ENCODE measurements around the gene ZNRF3.
"Not testable (repeated sequence)": the region's sequence is repeated elsewhere in the genome, so short reads cannot be mapped to it uniquely, and the experiment has no call there.

Gene ZNRF3

DNA sequence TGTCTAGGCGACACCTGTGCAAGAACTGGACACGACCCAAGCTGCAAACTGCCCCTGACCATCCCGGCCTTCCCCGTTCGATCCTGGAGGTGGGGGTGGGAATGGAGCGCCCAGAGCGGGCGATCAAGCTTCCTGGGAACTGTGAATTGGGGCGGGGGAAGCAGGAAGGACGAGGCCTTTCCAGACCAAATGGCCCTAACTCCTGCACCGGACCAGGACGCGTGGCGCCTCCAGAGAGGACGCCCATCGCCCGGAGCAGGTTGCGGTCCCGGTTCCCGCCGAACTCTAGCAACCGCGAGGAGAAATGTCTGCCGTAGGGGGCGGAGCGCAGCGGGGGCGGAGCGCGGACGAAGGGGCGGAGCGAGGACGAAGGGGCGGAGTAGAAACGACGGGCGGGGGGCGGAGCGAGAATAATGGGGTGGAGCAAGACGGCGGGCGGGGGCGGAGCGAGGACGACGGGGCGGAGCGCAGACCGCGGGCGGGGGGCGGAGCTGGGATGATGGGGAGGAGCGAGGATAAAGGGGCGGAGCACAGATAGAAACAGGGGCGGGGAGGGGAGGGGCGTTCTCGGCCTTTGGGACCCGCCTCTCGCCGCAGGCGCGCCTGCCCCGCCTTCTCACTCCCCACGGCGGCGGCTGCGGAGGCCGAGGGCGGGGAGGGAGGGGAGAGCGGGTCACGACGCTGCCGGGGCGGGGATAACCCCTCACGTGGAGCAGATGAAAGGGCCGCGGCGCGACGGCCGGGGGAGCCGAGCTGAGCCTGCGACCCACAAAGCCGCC, at the start of gene ZNRF3:
Gene ZNRF3, plus strand, starts transcription at position 695 of the 779 bp plus-strand sequence. CDS start 195 bp downstream, outside the sequence.
- peak; percentile 94 for DNase-seq

DNA sequence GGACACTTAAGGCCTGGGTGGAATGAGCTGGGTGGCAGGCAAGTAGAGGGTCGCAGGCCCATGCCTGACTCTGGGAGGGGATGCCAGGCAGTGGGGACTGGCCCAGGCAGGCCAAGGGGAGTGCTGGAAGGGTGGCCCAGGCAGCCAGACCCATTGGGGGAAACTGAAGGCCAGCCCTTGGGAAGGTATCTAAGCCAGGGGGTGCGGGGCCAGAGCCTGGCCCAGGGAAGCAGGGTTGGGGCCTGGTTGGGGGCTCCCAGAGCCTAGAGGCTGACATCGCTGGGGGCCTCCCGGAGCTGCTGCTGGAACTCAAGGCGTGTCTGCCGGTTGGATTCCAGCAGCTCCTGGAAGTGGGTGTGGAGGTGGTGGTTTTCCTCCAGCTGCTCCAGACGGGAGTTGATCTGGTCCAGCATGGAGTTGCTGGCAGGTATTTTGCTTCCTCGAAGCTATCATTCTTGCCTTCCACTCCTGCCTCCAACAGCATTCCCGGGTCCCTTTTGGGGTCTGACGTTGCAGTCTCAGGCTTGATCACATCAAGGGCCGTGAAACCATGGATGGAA, 47.7 kb upstream of the ZNRF3 start:
- DNase-seq: no peak

DNA sequence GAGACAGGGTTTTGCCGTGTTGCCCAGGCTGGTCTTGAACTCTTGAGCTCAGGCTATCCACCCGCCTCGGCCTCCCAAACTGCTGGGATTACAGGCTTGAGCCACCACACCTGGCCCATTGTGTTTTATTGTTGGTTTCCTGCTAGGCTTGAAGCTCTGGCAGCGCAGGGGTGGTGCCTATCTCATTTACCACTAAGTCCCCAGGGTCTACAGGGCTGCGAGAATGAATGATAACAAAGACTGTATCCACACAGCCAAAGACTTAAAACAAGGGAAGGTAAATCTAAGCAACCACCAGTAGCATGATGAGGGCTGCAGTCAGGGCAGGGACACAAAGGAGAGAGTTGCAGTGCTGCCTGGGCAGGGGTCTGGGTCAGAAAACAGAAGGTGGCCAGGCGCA, 45.7 kb upstream of the ZNRF3 start:
- no peak for DNase-seq

DNA sequence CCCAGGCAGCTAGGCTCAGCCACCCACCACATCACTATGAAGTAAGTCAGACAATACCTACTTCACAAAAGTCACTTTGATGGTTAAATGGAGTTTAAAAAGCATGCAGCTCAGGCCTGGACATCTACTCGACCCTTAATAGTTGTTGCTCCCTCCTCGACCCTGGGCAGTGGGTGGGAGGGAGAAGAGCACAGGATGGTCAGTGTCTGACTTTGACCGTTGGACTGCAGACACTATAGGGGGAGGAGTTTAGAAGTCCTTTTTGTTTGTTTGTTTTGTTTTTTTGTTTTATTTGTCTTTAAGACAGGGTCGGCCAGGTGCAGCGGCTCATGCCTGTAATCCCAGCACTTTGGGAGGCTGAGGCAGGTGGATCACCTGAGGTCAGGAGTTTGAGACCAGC, 44.4 kb upstream of the ZNRF3 start:
- DNase-seq: no peak

DNA sequence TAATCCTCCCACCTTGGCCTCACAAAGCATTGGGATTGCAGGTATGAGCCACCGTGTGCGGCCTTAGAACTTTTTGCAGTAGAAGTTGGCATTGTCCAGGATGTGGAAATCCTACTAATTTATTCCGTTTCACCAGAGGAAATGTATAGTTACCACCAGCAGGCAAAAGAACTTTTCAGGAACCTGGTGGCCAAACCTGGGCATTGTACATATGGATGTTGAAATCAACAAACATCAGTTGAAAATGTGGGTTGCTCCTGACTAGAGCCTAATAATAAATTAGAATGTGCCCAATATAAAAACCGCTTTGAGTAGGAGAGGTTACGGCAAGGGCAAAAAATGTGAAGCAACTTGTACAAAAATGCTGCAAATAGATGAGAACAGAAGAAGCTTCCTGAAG, 42.3 kb upstream of the ZNRF3 start:
- DNase-seq: no peak

DNA sequence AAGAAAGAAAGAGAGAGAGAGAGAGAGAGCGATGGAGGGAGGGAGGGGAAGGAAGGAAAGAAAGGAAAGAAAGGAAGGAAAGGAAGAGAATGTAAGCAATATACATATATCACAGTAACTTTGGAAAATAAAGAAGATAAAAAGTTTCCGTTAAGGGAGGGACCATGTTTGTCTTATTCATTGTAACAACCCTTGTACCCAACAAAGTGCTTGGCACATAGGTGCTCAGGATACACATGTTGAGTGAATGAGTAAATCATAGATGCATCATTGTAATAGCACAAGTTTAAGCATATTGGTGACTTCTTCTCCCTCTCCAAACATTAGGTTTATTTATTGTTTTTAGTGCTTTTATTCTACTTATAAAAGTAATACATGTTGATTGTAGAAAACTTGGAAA, 39.7 kb upstream of the ZNRF3 start:
- no peak for DNase-seq

DNA sequence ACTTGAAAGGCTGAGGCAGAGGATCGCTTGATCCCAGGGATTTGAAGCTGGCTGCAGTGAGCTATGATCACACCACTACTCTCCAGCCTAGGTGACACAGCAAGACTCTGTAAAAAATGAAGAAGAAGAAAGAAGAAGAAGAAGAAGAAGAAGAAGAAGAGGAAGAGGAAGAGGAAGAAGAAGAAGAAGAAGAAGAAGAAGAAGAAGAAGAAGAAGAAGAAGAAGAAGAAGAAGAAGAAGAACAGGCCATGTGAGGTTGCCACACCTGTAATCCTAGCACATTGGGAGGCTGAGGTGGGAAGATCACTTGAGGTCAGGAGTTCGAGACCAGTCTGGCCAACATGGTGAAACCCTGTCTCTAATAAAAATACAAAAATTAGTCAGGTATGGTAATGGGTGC, 39.1 kb upstream of the ZNRF3 start:
- DNase-seq: not testable (repeated sequence)

DNA sequence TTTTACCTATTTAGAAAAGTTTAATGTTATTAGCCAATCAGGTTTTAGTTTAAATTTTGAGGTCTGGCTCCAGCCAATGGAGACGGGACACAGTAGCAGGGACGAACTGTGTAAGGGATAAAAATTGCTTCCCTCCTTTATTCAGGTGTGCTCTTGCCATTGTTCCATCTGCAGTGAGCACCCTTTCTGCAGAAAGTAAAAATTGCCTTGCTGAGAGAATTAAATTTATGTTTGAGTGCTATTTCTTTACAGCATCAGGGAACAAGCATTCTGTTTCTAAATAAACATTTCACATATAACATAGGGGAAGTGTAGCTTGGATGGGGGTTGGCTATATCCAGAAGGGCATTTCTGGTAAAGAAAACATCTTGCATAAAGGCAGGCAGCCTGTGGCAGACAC, 36.4 kb upstream of the ZNRF3 start:
- no peak for DNase-seq

DNA sequence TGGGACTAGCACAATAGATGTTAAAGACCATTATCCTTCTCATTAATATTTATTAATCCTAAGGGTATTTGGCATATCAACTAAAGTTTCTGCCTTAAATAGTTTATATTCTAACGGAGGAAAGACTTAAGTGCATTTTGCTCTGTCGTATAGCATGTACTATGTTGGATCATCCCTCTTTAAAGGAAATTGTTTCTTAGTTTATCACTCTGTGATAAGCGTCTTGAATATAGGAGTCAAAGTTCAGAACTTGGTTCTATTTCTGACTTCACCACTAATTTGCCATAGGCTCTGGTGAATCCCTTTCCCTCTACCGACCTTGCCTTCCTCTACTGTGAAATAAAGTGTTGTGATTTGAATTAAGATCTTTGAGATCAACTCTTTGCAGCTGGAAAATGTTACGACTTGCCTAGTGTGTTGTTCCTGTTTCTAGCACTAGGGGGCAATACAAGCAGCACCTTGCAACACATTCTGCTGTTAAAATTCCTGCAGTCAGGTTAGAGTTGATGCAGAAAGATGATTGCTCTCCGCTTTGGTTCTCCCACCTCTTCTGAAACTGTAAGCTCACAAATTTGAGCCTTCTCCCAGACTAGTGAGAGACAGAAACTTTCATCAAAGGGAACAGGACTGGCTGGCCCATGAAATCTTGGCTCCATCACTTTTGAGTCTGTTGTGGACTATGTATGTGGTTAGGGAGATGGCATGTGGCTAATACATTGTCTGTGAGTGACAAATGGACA, 27.8 kb upstream of the ZNRF3 start:
- DNase-seq: peak; percentile 25

DNA sequence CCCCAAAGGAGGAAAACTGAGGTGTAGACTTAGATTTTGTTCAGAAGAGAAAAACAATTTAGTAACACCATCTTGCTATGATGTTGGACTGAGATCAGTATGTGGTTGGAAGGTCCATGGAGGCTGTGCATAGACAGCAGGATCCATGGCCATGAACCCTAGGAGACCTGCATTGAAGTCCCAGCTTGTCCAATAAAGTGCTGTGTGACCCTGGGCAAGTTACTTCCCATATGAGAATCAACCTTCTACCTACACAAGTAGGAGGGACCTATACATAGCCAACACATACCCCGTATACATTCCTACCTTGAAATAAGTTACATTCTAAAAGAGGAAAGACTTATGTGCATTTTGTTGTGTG, 27.3 kb upstream of the ZNRF3 start:
- no peak for DNase-seq

DNA sequence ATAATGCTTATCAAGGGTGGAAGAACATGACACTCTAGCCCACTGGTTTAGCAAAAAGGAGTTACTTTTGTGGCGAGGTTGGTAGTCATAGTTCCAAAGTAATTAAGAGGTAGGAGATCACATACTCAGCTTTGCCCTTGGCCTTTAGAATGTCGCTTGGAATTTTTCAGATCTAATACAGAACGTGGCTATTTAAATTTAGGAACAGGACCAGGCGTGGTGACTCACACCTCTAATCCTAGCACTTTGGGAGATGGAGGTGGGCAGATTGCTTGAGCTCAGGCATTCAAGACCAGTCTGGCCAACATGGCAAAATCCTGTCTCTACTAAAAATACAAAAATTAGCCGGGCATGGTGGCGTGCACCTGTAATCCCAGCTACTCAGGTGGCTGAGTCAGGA, 26.1 kb upstream of the ZNRF3 start:
- no peak for DNase-seq

DNA sequence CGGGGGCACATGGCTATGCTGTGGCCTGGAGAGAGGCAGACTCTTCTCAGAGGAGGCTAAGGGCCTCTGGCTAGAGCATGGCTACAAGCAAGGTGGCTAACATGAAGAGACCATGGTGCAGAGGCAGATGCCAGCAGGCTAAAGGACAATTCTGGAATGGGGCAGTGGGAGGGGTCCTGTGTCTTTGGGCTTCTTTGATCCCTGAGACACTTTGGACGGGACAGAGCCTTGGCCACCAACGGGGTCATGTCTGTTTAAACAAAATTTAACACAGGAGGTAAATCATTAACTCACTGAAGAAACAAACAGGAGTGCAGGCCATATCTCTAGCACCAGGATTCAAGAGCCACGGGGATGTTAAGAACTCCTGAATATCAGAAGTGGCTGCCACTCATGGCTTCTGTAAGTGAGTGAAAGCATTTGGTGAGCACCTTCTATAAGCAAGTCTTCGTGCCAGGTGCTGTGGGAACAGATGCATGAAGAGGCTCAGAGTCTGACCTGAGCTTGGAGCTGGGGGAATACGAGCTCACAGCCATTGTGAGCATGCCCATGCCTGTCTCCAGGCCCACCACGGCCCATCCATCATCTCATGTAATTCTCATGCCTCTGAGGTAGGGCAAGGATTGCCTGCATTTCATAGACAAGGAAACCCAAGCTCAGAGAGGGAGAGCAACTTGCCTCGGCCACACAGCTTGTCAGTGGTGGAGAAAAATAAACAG, 18.3 kb upstream of the ZNRF3 start:
- DNase-seq: no peak

DNA sequence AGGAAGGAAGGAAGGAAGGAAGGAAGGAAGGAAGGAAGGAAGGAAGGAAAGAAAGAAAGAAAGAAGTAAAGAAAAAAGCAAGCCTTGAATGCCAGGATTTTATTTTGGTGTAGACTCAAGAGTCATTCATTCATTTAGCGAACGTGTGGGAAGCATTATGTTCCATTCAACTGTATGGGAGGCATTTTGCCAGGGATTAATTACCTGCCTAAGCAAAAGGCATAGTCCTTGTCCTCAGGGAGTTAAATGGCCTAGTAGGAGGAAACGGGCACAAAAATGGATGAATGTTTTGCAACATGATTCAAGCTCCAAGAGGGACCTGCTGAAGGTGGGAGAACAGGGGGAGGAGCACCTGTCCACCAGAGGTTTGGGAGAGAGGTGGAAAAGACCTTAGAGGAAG, 16.2 kb upstream of the ZNRF3 start:
- no peak for DNase-seq

DNA sequence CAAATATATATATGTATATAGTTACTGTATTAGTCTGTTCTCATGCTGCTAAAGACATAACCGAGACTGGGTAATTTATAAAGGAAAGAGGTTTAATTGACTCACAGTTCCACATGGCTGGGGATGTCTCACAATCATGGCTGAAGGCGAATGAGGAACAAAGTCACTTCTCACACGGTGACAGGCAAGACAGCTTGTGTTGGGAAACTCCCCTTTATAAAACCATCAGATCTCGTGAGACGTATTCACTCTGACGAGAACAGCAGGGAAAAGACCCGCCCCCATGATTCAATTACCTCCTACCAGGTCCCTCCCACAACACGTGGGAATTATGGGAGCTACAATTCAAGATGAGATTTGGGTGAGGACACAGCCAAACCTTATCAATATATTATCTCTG, 15.0 kb upstream of the ZNRF3 start:
- DNase-seq: not testable (repeated sequence)

DNA sequence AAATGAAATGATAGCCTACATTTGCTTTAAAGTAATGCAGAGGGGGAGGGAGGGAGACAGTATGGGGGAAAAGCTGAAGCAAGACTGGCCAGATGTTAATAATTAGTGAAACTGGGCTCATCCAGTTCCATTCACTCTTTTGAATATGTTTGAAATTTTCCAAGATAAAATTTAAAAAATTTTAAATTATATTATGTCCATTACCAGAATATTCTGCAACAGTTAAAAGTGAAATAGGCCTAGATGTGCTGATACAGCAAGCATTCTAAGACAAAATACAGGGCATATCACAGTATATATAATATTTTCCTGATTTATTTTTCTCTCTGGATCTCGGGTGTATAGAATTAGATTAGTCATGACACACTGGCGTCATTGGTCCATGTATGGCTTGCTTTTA, 13.6 kb upstream of the ZNRF3 start:
- DNase-seq: no peak

DNA sequence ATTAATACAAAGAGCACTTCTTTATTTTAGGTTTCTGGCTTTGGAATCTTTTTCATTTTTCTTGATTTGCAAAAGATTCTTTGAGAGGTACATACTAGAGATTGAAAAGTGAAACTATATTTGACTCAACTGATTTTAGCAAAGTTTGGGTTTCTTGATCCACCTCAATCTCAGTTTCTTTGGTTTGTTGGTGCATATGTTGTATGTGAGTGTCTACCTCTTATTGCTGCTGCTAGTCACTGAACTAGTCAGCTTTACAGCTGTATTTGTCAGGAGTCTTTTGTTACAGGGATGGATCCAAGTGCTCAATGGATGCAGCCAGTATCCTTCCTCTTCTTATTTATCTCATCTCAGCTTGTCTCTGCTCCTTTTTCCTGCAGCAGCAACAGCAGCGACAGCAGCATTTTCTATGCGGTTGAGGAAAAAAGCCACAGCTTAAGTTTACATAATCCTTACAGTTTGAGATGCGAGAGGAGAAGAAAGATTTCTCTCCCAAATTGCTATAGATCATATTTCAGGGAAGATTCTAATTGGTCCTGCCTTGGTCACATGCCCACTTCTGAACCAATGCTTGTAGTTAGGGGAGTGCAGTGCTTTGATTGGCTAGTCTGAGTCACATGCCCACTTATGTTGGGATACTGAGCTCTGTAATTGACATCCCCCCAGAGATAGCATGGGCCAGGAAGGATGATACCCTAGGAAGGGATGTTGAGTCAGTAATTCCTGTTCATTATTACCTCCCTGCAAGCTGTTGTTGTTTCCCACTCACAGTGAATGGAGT, 10.0 kb upstream of the ZNRF3 start:
- DNase-seq: no peak

DNA sequence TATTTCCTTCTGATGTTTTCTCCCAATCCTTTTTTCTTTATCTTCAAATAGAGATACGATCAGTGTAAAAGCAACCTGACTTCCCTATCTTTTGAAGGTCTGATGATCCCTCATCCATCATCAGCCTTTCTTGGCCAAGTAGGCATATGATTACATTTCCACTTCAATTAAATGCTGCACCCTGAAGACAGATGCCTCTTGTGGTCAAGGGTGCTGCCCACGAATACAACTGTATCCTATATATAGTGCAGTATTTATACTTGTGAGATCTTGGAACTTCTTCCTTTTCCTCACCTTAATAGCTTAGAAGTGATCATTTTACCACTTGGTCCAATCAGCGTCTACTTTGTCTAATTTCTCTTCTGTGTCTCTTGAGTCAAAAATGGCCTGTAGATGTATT, 9.3 kb upstream of the ZNRF3 start:
- DNase-seq: no peak

DNA sequence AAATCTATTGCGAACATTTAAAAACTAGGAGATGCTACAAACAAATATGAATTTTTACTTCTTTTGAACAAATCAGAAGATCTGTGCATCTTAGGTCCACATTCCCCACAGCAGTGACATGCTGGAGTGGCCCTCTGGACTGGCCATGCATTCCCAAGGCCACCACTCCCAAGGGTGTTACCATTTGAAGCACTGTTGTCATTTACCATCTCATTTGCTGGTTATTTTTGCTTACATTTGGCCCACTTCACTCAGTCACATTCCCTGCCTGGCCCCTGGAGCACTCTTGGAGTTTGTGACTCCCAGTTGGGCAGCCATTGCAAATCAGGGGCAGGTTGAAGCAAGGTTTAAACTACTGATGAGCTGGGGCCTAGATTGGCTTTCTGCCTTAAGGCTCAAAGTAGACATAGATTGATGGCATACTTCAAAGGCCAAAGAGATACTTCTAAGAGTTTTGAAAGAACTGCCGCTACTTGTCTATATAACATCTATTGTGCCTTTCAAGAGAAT, 8.5 kb upstream of the ZNRF3 start:
- DNase-seq: no peak

DNA sequence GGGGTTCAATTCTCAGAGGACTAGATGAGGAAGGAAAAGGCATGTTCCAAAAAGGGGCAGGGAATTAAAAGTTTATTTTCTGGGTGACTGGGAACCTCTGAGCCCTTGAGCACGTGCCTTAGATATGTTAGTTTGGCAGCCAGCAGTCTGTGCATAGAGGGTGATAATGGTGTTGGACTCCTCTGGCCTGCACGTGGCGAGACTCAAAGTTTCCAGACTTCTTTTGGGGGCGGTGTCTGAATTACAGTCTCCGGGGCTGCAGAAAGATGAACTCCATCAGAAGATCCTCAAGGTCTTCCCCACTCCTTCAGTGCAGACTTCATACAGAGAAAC, 861 bp upstream of the ZNRF3 start:
- no peak for DNase-seq

DNA sequence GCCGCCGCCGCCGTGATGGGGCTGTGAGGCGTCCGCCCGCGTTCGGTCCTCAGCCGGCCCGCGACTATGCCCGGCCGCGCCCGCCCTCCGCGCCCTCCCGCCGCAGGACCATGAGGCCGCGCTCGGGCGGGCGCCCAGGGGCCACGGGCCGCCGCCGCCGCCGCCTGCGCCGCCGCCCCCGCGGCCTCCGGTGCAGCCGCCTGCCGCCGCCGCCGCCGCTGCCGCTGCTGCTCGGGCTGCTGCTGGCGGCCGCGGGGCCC, 215 bp downstream of the ZNRF3 start:
- no peak for DNase-seq

DNA sequence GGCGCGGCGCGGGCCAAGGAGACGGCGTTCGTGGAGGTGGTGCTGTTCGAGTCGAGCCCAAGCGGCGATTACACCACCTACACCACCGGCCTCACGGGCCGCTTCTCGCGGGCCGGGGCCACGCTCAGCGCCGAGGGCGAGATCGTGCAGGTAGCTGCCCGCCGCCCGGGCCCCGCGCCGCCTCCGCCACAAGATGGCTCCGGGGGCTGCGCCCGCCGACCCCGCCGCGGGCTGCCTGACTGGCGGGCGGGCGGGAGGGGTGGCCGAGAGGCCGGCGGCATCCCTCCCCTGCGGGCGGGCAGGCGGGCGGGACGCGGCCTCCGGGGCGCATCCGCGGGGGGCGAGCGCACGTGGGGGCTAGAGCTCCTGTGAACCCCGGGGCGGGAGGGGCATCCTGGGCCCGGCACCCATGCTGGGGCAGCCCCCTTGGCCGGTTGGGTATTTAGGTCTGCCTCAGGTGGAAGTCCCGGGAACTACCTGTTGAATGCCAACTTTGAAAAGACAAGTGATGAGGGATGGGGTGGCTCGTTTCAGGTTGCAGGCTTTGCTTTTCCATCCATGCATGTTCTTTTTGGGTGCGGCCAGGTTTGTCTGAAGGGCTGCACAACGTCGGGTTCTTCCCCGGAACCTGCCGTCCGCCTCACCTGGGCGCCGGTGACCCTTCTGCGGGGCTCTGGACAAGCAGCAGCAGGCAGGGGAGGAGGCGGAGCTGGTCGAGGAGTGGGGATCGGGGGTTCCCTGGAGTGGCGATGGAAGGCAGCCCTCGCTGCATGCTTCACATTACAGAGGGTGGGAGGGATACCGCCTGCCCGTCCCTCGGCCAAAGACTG, 760 bp downstream of the ZNRF3 start:
- no peak for DNase-seq

DNA sequence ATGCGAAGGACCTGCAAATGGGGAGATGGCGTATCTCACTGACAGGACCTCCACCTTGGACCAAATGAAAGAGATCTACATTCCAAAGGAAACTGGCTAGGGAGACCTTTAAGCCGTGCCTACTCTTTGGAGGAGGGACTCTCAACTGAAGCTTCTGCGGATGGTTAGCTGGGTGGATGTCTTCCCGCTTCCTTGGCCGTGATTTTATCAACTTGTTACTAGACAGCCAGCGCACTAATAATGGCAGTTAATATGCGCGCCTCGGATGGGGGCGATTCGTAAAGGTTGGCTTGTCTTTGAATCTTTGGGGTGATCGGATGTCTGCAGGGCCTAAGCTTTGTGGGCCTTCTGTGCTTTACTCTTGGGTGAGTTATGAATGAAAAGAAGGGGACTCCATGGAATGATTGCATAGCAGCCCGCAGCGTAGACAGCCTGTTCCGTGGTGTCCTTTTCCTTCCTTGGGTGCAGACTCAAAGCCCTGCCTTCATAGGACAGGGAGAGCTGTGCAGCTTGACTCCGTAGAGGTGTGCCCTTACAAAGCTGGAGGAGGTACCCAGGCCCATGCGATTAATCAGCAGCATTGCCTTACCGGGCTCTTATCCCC, 1.5 kb downstream of the ZNRF3 start:
- DNase-seq: no peak
